ENCODE measurements around the gene DPP4.

The DPP4 gene

DNA sequence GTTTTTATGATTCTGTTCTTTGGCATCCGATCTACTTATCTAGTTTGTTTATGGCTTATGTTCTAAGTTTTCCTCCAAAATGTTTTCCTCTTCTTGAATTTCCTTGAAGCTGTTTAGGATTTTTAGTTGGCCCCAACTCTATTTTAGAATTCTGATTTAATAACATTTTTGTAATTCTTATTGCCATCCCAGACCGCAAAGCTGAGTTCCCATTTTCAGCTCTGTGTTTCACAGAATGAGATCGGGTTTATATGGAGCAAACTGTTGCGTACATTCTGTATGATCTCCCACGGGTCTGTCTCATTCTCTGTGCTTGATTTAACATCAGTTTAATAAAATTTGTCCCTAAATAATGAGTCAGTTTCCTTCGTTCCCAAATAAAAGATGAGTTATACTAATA is 59.3 kb downstream of the DPP4 start:
- no peak for DNase-seq

- DNase-seq = no peak
Measured at GRCh38 chr2:162013514-162014475, 60.2 kb downstream of the DPP4 start.

DNA sequence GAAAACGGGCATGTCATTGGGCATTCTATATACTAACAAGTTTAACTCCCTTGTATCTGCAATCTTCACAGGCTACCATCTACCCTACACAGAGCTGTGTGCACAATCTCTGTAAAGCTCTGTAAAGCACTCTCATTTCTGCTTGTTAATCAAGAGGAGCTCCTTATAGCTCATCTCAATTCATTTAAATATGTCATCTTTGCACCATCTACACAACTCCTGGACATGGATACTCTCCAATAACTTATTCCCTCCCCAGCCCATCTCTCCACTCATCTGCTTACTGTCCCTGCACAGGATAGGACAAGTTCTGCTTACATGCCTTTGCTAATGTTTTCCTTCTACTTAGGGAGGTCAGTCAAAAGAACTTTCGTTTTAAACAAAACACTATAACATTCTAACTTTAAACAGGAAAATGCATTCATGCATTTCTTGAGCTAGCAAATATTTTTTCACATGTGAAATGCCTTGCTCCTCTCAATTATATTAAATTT is 61.4 kb downstream of the DPP4 start:
- DNase-seq = no peak

- DNase-seq = no peak
Measured at GRCh38 chr2:162011706-162012564, 62.1 kb downstream of the DPP4 start.

GRCh38 chr2:162009543-162009942 is 64.5 kb downstream of the DPP4 start:
- DNase-seq = no peak

DNA sequence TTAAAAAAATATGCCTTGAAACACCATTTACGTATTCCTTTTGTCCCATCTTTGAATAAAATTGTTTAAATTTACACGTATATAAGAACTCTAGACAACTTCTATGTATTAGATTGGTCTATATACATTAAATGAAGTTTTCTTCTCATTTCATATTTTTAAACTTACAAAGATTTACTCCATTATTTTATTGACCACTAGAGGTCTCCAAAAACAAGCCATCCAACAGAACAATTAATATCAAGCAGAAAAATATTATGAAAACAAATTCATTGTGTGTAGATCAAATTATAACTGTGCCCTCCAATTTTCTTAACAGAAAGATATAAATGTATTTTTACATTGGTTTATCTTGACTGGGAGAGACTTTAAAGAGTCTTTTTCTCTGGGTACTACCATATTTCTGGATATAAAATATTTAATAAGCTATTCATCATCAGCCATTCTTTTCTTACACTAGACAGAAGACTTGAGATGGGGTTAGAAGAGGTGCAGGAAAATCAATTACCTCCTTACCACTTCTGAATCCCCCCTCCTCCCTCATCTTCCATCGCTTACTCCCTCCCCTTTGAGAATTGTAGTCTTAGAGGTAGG is 66.5 kb downstream of the DPP4 start:
- no peak for DNase-seq

- no peak for DNase-seq
Measured at GRCh38 chr2:162006337-162006736, 67.7 kb downstream of the DPP4 start.

DNA sequence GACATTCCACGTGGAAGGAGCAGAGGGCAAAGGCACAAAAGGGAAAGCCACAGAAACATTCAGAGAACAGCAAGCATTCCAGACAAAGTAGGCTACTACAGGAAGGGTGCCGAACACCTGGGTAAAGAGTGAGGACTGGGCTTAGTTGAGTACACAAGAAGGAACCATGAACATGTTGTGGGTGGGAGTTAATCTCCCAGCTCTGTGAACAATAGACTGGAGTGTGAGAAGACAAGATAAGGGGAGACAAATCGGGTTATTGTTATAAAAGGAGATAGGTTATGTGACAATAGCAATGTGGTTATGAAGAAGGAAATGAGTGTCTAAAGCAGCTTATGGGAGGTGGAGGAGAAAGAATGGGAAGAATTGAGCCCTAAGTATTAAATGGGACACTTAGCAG is 70.0 kb downstream of the DPP4 start:
- no peak for DNase-seq

DNA sequence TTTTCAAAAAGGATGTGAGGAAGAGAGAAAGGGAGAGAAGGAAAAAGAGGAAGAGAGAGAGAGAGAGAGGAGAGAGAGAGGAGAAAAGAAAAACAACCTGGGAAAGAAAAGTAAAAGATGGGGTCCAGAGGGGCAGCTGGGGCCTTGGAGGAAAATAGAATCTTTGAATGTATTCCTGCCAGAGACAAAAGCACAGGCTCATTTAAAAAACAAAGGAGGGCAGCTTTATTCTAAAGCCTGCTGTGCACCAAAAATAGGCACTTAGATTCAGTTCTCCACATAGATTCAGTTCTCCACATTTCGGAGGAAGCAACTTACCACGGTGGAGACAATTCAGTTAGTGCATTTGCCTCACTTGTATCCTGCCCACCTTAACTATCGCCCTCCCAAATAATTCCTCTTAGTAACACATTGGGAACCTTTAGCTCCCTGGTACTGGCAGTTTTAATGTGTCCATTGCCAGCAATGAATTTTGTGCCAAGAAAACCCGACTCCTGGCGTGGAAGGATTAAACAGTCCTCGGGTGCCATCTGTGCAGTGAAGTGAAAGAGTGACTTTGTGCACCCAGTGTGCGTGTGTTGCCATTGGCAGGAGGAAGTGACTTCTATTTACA is 71.3 kb downstream of the DPP4 start:
- DNase-seq = no peak

- DNase-seq = no peak
Measured at GRCh38 chr2:162000431-162000830, 73.6 kb downstream of the DPP4 start.

DNA sequence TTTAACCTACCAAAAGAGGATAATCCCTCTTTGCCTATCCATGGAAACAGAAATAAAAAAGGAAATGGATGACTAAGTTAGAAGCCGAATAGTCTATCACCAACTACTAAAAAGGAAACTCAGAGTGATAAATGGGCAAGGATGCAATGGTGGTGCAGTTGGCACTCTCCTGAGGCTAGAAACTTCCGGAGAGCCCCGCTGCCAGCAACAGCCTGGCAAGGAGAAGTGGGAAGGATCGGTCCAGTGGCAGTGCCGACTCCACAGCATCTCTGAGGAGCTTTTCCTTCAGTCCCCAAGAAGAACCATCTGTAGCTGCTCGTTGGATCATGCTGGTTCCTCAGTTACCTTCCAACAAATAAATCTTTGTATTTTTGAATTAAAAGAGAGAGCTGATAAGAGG is 74.7 kb downstream of the DPP4 start:
- no peak for DNase-seq

- DNase-seq = no peak
Measured at GRCh38 chr2:161998857-161999256, 75.2 kb downstream of the DPP4 start.

- no peak for DNase-seq
Measured at GRCh38 chr2:161997916-161998471, 76.0 kb downstream of the DPP4 start.

- no peak for DNase-seq
Measured at GRCh38 chr2:161995553-161996016, 78.4 kb downstream of the DPP4 start.

- no peak for DNase-seq
Measured at GRCh38 chr2:161994761-161995520, 79.1 kb downstream of the DPP4 start.

DNA sequence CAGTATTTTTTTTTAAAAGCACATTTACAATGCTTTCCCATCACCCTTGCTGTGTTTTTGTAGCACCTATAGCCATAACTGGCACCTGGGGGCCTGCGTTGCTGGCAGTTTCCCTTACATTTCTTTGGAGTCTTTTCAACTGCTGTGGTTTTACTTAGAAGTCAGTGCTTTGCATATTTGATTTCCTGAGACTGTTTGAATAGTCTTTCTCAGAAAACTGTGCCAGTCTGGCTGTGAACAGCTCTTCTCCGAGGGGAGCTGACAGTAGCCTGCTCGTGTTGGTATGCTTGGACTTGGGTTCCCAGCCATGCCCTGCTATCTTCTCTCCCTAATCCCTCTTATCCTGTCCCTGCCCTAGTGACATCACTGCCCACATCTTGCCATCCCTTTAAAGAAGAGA is 81.5 kb downstream of the DPP4 start:
- DNase-seq = no peak

- no peak for DNase-seq
Measured at GRCh38 chr2:161991991-161992390, 82.0 kb downstream of the DPP4 start.

GRCh38 chr2:161990741-161991140 is 83.3 kb downstream of the DPP4 start:
- no peak for DNase-seq

- no peak for DNase-seq
Measured at GRCh38 chr2:161990036-161990435, 84.0 kb downstream of the DPP4 start.

DNA sequence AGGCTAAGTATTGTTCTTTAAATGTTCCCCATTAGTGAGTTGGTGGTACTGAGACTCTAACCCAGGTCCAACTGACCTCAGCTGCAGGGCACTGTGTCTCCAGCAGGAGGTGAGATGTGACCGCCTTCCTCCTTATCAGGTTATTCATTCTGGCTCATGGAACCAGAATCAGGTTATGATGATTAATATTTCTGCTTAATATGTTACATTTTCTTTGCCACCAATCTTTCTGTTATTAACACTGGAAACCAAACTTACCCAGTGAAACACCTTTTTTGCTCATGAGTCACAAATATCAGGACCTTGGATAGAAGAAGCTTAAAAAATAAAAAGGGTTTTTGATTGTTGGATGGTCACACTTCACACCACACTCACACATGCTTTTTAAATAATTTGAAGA is 85.4 kb downstream of the DPP4 start:
- DNase-seq = no peak

DNA sequence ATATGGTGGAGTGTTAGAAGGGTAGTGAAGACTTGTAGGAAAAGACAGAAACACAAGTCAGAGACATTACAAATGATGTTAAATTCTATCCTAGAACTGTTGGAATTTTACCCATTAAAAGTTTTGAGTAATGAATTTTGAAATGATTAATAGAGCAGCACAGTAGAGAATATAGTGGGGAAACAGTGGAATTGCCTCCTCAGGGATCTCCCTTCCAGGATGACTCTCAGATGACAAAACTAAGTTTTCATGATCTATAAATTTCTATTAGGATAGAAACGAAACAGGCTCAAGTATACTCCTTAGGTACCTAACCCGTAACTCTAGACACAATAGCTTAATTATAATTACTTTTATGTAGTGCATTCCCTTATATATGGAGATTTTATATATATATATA is 86.7 kb downstream of the DPP4 start:
- no peak for DNase-seq

DNA sequence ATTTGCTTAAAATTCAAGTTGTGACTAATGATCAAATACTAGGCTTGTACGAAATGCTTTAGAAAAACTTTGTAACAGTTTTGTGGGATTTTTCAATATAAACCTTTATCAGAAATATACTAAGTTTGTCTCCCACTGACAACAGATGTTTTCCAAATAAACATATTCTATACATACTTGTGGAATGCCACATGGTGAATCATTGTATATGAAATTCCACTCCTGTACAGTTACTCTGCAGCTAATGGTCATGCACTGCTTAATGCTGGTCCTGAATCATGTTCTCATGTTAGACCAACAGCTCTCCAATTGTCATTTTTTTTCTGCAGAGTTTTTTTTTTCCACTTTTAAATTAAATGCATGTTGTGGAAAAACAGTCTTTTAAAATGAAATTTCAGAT is 90.1 kb downstream of the DPP4 start:
- no peak for DNase-seq
